HTERT RPE-1 (cell line): ENCODE data around the gene DIABLO.
"Not testable (repeated sequence)": the region's sequence is repeated elsewhere in the genome, so short reads cannot be mapped to it uniquely, and the experiment has no call there.

ENCODE experiments used
- in situ Hi-C: fragments of 300-500 bp; cut with MboI; formaldehyde crosslinking; loops from 4 replicates; pipeline ENCODE4 v1.14.3; 2020; ENCODE audit warnings: low sequenced_read_pairs

The DIABLO gene

DNA sequence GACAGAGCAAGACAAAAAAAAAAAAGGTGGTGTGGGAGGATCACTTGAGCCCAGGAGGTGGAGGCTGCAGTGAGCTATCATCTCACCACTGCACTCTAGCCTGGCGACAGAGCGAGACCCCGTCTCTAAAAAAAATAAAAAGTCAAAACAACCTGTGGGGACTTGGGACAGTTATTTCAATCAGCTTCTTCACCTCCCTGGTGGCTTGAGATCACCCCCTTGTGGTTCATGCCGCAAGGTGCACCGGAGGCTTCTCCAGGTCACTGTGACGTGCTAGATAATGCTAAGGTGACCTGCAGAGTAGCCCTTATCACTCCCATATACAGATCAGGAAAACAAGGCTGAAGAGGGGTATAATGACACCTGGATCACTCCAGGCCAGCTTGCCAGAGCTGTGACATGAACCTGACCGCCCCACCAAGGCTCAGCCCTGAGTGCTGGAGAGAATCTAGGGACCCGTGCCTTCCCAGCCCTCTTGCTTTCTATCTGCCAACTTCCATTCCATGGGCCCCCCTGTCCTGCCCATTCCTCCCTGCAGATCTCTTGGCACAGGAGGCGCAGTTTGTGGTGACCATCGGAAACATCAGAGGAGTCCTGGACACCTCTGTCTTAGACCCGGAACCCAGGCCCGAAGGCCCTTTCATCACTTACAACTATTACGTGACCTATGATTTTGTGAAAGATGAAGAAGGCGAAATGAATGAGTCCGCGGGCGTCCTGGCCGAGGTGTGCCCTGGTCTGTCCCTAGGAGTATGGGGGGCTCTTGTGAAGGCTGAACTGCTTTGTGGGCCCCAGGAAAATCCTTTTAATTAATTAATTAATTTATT, 34.8 kb downstream of the DIABLO start:
- in situ Hi-C loops = no loop called here

DNA sequence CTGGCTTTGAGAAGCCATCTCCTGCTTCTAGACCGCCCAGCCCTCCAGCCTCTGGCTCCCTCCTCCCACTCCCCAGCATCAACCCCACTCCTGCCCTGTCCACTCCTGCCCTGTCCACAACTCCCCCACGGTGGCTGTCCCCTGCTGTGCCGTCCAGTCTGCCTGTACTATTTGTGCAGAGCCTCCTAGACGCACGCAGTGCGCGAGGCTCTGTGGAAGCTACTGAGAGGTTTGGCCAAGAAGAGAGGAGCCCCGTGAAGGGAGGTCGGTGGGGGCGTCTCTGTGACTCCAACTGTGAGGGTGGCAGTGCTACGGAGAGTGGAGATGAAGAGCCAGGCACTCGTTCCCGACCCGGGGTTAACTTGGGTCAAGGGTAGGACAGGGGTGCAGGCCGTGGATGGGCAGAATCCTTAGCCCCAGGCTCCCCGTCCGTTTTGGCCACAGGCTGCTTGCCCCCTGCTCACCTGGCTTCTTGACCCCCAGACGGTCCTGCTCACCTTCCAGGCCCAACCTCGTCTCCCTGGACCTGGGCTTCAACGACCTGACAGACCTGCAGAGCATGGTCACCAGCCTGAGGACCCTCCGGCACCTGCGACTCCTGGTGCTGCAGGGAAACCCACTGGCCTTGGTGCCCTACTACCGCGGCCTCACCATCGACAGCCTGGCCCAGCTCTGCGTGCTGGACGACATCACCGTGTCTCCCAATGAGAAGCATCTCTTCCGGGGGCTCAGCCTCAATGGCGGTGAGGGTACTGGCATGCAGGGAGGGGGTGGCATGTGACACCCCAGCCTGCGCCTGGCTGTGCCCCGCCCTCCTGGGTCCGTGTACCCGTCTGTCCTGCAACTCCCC, 36.0 kb downstream of the DIABLO start:
- in situ Hi-C loops = no loop called here

DNA sequence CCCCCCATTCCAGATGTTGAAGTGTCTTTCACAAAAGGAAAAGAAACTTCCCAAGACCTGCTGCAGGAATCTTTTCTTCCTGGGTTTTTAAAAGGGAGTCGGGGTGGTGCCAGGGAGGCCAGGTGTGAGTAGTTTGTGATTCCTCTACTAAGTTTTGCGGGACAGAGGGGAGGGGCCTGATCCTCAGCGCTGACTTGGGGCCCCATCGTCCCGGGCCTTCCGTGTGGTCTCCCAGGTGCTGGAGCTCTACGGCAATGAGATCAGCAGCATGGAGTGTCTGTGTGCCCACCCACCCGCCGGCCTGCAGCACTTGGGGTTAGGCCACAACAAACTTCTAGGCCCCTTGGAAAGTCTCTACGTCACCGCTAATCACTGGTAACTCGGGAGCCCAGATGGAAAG, 38.4 kb downstream of the DIABLO start:
- in situ Hi-C loops = no loop called here

DNA sequence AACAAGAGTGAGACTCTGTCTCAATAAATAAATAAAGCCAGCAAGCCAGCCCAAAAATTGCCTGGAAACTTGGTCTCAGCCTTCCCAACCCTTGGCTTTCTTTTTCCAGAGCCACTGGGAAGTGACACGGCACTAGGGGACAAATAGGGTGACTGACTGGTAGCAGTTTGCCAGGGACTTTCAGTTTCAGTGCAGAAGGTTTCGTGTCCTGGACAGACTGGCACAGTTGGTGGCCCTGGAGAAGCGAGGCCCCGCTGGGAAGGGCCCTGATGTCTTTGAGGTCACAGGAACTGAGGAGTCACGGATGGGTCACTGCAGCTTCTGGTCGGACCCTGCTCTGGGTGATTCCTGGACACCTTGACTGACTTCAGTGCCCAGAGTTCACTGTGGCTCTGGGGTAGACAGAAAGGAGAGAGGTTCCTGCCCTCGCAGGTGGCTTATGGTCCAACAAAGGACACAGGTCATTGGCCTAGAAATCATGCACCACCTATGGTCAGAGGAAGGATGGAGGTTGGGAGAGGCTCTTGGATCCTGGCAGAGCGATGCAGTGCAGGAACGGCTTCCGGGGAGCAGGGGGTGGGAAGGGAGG, 40.3 kb downstream of the DIABLO start:
- in situ Hi-C loops = no loop called here

DNA sequence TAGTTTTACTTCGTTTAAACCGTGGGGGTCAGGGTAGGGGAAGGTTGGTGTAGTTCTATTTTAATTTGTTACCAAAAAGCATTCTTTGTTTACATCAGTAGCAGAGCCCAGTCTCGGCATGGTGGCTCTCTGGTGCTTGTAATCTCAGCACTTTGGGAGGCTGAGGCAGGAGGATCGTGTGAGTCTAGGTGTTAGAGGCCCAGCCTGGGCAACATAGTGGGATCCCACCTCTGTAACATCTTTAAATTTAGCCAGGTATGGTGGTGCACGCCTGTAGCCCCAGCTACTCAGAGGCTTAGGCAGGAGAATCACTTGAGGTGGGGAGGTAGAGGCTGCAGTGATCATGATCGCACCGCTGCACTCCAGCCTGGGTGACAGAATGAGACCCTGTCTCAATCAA, 40.8 kb downstream of the DIABLO start:
- in situ Hi-C loops = no loop called here

DNA sequence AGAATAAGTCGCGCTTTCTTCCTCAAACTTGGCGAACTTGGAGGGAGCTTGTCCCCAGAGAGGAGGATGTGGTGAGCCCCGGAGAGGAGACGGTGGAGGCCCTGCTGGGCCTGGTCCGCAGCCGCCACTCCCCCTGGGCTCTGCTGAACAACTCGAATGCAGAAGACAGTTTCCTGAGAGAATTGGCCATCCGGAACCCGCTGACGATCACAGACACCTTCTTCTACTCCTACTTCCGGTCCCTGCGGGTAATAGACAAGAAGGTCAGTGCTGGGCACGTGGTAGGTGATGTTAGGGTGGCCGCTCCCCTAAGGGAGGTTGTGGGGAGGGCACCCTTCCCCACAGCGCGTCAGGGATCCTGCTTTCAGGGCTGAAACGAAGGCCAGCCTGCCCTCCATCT, 41.3 kb downstream of the DIABLO start:
- in situ Hi-C loops = no loop called here

DNA sequence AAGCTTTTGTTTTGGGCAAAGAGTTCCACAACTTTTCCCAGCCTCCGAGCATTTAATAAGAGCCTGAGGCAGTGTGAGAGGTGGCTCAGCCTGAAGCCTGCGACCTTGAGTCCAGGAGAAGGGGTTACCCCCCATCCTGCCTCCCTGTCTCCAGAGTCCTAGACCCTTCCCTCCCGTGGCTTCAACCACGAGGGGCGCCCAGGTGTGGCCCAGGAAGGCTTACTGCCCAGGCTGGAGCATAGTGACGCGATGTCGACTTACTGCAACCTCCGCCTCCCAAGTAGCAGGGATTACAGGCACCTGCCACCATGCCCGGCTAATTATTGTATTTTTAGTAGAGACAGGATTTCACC, 42.3 kb downstream of the DIABLO start:
- in situ Hi-C loops = no loop called here

DNA sequence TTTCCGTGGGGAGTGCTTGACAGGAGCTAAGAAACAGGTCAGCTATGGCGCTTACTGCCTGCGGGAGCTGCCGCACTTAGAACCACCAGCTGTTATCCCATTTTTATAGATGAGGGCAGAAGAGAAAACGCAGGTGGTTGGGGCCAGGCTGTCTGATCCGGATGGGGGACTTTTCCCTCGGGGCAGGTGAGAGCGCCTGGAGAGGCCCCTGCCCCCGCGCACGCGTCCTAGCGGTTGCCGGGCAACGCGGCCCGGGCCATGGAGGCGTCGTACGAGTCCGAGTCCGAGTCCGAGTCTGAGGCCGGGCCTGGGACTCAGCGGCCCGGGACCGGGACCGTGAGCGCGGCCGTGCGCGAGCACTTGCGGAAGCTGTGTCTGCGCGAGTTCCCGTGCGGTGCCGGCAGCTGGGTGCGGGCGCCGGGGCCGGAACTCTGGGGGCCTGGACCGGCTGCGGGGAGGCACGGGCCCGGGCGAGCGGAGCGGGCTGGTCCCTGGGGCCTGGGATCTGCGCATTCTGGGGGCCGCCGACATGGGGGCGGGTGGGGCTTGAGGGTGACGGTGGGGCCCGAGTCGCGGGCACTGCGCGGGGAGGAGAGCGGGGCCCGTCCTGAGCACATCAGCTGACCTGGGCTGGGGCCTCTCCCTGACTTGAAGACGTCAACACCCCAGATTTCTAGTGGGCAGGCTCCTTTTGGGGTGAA, 42.8 kb downstream of the DIABLO start, which contains the start of gene LRRC43:
LRRC43 (plus strand) TSS at position 237 of the 701 bp plus-strand sequence; CDS start at position 259, 22 bp downstream.
- in situ Hi-C loops = no loop called here

DNA sequence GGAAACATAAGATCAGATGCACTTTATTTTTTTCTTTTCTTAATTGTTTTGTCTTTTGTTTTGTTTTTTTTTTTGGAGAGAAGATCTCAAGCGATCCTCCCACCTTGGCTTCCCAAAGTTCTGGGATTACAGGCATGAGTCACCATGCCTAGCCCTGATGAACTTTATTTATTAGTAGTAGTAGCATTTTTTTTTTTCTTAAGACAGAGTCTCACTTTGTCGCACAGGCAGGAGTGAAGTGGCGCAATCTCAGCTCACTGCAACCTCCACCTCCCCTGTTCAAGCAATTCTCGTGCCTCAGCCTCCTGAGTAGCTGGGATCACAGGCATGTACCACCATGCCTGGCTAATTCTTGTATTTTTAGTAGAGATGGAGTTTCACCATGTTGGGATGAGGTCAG, 49.4 kb downstream of the DIABLO start:
- in situ Hi-C loops = not testable (repeated sequence)

DNA sequence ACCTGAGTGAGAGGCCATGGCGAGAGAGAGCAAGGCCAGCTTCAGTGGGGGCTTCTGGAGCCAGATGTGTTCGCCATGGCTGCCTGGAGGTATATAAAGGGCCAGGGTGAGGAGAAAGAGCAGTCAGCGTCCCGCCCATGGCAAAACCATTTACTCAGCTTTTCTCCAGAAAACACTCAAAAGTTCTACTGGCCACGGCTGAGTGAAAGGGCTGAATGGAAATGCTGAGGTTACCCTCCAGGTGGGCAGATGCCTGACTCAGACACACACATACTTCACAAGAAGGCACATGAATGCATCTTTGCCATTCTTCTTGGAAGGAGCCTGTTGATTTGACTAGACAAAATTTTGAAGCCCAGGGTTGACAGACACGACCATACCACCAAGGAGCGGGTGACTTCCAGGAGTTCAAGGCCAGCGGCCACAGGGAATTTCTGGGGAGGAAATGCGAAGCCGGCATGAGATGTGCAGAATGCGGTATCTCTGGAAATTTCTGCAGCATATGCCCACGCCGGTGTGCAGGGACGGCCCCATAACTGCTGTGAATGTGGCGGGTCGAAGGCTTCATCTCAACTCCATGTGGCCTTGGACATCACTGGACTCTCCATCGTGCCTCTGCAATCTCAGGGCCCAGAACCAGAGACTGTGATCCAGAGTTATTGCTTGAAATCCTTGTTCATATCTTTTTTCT, 51.6 kb downstream of the DIABLO start, which contains the start of gene IL31:
IL31 (minus strand) TSS at position 67 of the 691 bp plus-strand sequence; CDS start at position 18, 49 bp downstream.
- in situ Hi-C loops = no loop called here

DNA sequence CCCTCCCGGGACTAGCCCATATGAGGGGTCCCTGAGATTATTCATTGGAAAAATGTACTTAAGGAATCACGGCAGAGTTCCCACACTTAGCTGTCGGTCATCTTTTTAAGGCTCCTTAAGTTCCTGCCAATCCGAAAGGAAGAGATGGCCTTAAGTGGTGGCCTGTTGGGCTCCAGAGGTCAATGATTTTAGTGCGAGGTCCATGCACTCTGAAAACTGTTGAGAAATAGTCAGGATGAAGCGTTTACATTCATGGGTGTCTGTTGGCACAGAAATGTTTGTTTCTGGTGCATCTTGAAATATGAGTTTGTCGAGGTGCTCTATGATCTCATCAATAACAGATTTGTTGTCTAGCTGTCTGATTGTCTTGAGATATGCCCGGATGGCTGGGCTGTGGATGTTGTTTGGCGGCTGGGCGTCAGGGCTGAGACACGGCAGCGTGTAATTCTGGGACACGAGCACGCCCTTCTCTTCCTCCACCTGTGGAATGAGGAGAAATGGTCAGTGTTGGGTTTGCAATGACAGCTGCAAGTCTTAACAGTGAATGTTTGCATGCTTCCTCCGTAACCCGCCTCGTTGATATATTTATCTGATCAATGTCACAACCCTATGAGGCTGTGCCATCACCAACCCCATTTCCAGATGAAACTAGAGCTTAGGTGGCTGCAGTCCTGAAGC, 53.5 kb downstream of the DIABLO start:
- in situ Hi-C loops = no loop called here

DNA sequence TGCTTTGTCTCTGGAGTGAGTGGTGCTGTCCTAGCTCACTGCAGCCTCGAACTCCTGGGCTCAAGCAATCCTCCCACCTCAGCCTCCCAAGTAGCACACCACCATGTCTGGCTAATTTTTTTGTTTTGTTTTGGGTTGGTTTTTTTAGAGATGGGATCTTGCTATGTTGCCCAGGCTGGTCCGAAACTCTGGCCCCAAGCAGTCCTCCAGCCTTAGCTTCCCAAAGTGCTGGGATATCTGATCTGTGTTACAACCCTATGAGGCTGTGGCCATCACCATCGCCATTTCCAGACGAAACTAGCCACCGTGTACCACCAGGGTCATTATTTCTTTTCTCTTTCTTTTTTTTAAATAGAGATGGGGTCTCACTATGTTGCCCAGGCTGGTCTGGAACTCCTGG, 54.5 kb downstream of the DIABLO start:
- in situ Hi-C loops = no loop called here

DNA sequence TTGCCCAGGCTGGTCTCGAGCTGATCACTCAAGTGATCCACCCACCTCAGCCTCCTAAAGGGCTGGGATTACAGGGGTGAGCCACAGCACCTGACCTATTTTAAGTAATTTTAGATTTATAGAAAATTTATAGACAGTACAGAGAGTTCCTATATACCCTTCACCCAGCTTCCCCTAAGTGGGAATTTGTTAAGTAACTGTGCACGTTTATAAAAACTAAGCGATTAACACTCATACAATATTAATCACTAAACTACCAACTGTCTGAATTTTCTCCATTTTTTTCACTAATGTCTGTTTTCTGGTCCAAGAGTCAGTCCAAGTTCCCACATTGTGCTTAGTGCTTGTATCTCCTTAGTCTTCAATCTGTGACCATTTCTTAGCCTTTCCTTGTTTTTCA, 57.4 kb downstream of the DIABLO start:
- in situ Hi-C loops = no loop called here

DNA sequence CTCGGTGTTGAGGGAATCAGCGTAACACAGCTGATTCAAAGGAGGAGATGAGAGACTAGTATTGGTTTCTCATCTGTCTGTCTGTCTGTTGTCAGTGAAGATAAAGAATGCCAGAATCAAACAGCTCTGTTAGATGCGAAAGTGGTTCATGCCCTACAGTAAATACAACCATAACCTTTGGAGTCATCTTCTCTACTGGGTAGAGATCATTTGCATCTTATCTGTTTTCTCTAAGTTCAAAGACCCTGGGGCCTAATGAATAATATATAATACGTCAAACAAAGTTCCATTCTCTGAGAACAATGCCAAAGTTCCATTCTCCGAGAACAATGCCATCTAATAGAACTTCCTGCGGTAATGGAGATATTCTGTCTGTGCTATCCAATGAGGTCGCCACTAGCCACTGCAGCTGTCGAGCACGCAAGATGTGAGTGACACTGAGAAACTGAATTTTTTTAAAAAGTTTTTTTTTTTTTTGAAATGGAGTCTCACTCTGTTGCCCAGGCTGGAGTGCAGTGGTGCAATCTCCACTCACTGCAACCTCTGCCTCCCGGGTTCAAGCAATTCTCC, 58.4 kb downstream of the DIABLO start:
- in situ Hi-C loops = no loop called here

DNA sequence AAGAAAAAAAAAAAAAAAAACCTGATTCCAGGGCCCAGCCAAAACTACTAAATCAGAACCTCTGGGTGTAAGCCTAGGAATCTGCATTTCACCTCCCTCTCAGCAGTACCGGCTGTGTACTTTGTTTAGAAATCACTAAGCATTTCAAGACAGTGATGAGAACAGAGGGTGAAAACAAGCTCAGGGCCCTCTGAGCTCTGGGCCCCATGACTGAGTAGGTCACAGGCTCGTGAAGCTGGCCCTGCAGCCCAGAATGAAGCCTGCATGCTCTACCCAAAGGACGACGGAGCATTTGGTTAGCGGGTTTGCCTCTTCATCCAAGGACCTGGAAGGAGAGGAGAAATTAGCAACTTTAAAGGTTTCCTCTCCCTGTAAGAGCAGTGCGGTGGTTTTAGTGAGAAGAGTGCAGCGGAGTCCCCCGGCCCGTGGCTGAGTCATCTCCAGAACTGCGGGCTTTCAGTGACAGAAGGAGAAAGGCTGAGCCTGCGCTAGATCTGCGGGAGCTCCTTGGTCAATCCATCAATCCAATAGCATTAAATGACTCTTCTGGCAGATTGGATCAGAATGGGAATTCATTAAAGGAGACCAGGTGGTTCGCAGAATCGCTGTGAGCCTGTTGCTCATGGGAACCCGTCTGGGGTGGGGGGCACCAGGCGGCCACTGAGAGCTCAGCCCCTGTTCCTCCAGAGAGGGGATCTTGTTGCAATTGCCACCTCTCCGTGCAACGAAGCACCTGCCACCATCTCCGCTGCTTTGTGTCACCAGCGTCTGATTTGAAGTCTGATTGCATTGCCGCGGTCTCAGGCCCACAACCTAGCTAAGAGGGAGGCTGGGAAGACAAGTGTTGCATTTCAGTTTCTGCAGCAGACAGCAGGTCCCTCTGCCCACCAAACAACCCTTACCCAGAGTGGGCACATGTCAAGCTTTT, 59.2 kb downstream of the DIABLO start:
- in situ Hi-C loops = no loop called here

DNA sequence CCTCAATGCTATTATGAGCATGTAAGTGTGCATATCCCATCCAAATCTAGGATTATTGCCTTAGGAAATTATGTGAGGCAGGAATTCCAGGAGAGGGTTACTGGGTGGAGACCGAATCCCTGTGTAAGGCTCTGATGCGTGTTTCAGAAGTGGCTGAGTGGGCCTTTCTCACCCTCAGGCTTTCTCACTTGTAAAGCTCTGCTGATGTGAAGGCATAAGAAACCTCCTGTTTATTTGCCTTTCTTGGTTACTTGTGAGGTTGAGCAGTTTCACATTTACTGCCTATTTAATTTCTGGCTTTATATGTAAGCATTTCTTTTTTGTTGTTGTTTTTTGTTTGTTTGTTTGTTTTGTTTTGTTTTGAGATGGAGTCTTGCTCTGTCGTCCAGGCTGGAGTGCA, 62.9 kb downstream of the DIABLO start:
- in situ Hi-C loops = no loop called here

DNA sequence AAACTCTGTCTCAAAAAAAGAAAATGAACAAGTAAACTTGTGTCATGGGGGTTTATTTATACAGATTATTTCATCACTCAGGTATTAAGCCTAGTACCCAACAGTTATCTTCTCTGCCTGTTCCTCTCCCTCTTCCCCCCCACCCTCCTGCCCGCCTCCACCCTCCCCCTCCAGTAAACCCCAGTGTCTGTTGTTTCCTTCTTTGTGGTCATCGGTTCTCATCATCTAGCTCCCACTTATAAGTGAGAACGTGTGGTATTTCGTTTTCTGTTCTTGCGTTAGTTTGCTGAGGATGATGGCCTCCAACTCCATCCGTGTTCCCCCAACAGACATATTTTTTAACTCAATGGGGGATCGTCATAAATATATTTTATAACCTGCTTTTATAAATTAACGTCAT, 64.2 kb downstream of the DIABLO start:
- in situ Hi-C loops = no loop called here

DNA sequence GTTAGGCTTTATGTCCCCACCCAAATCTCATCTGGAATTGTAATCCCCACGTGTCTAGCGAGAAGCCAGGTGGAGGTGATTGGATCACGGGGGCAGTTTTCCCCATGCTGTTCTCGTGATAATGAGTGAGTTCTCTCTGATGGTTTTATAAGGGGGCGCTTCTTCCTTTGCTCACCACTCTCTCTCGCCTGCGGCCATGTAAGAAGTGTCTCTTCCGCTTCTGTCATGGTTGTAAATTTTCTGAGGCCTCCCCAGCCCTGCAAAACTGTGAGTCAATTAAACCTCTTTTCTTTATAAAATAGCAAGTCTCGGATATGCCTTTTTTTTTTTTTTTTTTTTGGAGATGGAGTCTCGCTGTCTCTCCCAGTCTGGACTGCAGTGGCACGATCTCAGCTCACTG, 65.1 kb downstream of the DIABLO start:
- in situ Hi-C loops = no loop called here
